Astrocyte (in vitro differentiated cells and primary cell): ENCODE measurements around the gene SCN10A.

Experiments used
- EZH2 ChIP-seq: IDR thresholded peaks from 2 replicates; pipeline ENCODE4 v1.6.1; 2012; ENCODE audit warnings: mild to moderate bottlenecking, low read length, inconsistent platforms; ENCODE audit not compliant: insufficient read depth
- TF ChIP-seq, protein P1 (sequence below): IDR thresholded peaks from 2 replicates; pipeline ENCODE4 v1.5.1; 2011; ENCODE audit warnings: low read depth, mild to moderate bottlenecking, inconsistent platforms, low read length, moderate library complexity; ENCODE audit not compliant: insufficient read depth

DNA sequence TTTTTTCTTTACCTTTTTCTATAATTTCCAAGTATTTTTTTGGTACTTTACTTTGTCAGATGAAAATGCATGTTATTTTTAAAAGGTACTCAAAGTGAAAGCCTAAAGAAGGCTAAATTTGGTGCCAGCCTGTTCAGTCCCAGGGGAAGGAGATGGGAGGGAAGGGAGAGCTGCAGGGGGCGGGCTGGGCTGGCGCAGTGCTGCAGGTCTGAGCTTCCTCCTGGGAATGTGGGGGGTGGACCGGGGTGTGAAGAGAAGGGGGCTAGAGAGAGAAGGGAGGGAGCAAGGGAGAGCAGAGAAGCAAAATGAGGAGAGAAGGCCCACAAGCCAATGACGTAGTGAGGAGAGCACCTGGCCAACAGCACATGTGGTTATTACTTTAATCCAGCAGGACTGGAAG lies 95.6 kb downstream of the SCN10A start:
- no peak for TF ChIP-seq EZH2
- TF ChIP-seq, protein P1, sequence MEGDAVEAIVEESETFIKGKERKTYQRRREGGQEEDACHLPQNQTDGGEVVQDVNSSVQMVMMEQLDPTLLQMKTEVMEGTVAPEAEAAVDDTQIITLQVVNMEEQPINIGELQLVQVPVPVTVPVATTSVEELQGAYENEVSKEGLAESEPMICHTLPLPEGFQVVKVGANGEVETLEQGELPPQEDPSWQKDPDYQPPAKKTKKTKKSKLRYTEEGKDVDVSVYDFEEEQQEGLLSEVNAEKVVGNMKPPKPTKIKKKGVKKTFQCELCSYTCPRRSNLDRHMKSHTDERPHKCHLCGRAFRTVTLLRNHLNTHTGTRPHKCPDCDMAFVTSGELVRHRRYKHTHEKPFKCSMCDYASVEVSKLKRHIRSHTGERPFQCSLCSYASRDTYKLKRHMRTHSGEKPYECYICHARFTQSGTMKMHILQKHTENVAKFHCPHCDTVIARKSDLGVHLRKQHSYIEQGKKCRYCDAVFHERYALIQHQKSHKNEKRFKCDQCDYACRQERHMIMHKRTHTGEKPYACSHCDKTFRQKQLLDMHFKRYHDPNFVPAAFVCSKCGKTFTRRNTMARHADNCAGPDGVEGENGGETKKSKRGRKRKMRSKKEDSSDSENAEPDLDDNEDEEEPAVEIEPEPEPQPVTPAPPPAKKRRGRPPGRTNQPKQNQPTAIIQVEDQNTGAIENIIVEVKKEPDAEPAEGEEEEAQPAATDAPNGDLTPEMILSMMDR = no peak
